ENCODE data around the gene IGF2BP1.

The IGF2BP1 gene

DNA sequence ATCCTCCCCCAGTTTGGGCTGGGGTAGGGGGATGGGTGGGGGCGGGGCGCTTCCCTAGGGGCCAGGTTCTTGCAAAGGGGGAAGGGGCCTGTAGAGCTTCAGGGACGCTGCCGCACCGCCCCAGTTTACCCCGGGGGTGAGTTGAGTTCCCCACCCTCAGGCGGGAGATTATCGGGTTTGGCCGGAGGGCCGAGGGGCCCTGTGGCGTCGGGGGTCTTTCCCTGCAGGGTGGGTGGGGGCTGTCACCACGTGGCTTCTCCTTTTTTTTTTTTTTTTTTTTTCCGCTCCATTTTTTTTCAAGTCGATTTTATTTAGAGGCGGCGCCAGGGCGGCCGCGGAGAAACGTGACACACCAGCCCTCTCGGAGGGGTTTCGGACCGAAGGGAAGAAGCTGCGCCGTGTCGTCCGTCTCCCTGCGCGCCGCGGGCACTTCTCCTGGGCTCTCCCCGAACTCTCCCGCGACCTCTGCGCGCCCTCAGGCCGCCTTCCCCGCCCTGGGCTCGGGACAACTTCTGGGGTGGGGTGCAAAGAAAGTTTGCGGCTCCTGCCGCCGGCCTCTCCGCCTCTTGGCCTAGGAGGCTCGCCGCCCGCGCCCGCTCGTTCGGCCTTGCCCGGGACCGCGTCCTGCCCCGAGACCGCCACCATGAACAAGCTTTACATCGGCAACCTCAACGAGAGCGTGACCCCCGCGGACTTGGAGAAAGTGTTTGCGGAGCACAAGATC, at the start of gene IGF2BP1:
Gene IGF2BP1, plus strand, starts transcription at position 283 of the 724 bp plus-strand sequence. Its CDS starts 361 bp downstream, at position 644.
- H3K4me3 ChIP-seq (replicated peaks; ENCODE audit: low read depth, low read length), result peak within 1 kb of the TSS; percentile 58
- no peak for DNase-seq (ENCODE audit: extremely low read depth, low read depth)
- TF ChIP-seq, protein P1, sequence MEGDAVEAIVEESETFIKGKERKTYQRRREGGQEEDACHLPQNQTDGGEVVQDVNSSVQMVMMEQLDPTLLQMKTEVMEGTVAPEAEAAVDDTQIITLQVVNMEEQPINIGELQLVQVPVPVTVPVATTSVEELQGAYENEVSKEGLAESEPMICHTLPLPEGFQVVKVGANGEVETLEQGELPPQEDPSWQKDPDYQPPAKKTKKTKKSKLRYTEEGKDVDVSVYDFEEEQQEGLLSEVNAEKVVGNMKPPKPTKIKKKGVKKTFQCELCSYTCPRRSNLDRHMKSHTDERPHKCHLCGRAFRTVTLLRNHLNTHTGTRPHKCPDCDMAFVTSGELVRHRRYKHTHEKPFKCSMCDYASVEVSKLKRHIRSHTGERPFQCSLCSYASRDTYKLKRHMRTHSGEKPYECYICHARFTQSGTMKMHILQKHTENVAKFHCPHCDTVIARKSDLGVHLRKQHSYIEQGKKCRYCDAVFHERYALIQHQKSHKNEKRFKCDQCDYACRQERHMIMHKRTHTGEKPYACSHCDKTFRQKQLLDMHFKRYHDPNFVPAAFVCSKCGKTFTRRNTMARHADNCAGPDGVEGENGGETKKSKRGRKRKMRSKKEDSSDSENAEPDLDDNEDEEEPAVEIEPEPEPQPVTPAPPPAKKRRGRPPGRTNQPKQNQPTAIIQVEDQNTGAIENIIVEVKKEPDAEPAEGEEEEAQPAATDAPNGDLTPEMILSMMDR (IDR thresholded peaks at IDR 0.05; ENCODE audit: low read depth, low read length, missing control alignments), result no peak

DNA sequence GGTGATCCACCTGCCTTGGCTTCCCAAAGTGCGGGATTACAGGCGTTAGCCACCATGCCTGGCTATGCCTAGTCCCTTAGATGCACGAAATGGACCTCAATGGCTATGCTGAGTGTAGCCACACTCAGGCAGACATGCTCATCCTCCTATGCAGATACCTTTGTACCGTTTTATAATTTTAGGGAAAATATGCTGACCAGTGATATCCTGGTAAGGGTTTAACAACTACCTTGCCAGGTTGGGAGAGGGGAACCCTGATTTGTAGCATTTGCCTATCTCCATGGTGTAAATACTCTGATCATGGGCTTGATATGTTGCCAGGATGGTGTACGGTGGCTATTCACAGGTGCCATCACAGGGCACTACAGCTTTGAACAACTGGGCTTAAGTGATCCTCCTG, 45.6 kb upstream of the IGF2BP1 start:
- DNase-seq (ENCODE audit: extremely low read depth, low read depth), result no peak
- H3K4me3 ChIP-seq (replicated peaks; ENCODE audit: low read depth, low read length), result no peak overlapping the region
- TF ChIP-seq, protein P1 (IDR thresholded peaks at IDR 0.05; ENCODE audit: low read depth, low read length, missing control alignments), result no peak

DNA sequence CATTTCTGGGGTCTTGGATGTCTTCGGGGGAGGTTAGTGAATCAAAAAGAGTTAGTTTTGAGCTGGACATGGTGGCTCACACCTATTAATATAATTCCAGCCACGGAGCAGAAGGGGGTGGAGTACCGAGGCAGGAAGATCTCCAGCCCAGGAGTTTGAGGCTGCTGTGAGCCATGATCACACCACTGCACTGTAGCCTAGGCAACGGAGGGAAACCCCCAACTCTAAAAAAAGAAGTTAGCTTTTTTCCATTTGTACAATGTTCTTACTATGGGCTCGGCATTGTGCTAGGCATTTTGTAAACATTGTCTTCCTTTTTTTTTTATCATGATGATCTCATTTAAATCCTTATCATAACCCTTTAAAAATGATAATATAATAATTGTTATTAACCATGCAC, 44.3 kb upstream of the IGF2BP1 start:
- no peak overlapping the region for H3K4me3 ChIP-seq (replicated peaks; ENCODE audit: low read depth, low read length)
- no peak for DNase-seq (ENCODE audit: extremely low read depth, low read depth)
- TF ChIP-seq, protein P1 (IDR thresholded peaks at IDR 0.05; ENCODE audit: low read depth, low read length, missing control alignments), result no peak

DNA sequence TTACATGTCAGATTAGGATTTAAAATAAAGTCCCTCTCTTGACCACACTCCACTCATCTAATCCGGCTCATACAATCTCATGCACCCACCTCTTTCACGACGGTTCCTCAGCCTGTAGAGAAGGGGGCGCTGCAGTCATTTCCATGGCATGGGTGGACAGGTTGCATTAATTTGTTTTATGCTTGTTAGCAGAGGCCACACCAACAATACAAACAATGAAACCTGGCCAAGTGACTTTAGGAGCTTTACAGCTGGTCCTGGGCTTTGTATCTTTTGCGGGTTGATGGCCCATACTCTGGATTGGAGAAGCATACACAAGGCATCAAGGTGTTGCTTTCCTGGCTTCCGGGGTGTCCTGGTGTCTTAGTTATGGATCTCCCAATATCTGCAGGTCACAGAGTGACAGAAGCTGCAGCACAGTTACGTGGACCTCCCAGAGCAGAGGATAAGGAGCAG, 42.9 kb upstream of the IGF2BP1 start:
- no peak for DNase-seq (ENCODE audit: extremely low read depth, low read depth)

DNA sequence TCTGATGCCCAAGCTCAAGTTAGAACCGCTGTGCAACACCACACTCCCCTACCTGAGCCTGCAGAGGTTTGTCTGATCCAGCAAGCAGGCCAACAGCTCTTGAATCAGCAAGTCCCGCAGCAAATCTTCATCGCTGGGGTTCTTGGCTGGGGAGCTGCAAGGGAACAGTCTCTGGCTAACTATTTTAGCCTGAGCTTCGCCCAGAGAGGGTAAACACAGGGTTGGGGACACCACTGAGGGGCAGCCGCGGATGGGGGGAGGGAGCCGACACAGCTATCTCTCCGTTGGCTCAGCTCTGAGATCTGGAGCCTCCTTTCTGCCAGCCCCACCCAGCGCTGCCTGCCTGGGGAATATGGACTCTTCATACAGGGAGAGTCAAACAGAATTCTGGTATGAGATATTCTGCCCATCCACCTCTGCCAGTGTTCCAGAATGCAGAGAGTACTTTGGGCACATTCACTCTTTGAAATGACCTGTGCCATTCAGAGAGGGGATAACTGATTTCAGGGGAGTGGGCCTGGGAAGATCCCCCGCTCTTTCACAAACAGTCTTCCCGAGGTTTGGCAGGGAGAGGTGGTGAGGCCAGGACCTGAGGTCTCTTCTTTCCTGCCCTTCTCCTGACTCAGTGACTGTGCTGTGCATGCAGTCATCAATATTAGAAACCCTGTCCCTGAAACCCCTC, 36.2 kb upstream of the IGF2BP1 start:
- TF ChIP-seq, protein P1 (IDR thresholded peaks at IDR 0.05; ENCODE audit: low read depth, low read length, missing control alignments), result no peak
- no peak for DNase-seq (ENCODE audit: extremely low read depth, low read depth)
- no peak overlapping the region for H3K4me3 ChIP-seq (replicated peaks; ENCODE audit: low read depth, low read length)

More for the DNA sequence above, 42.9 kb upstream of the IGF2BP1 start:
- H3K4me3 ChIP-seq (replicated peaks; ENCODE audit: low read depth, low read length), result no peak overlapping the region
- TF ChIP-seq, protein P1 (IDR thresholded peaks at IDR 0.05; ENCODE audit: low read depth, low read length, missing control alignments), result peak; percentile 68

DNA sequence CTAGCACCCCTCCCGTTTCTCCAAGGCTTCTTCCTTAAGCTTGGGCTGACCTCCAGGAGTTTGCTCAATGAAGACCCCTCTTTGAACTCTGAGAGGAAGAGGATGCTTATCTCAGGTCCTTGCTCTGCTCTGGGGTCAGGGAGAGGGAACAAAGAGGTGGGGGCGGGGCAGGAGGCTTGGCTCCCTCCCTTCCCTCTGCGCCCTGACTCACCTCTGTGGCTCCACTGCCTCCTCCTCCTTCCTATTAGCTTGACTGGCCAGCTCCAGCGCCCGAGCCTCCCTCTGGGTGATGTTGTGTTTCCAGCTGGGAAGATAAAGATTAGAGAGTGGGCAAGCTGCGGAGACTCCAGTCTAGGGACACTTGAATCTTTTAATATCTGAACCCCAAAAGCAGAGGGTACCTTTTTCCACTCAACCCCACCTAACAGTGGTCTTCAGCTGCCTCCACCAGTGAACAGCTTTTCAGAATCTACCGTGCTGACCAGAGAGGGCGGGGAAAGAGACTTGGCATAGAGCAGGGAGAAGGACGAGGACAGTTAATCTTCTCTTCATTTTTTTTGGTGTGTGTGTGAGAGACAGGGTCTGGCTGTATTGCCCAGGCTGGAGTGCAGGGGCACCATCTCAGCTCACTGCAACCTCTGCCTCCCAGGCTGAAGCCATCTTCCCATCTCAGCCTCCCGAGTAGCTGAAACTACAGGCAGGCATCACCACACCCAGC, 35.5 kb upstream of the IGF2BP1 start:
- TF ChIP-seq, protein P1 (IDR thresholded peaks at IDR 0.05; ENCODE audit: low read depth, low read length, missing control alignments), result no peak
- H3K4me3 ChIP-seq (replicated peaks; ENCODE audit: low read depth, low read length), result no peak overlapping the region
- DNase-seq (ENCODE audit: extremely low read depth, low read depth), result no peak
